KG1 (cell line): ENCODE data around the gene LARGE1.

ENCODE experiments used
- DNase-seq: peaks from one replicate; lab custom pipeline; 2025; lab: John Stamatoyannopoulos, UW

The LARGE1 gene

GRCh38 chr22:33920197-33920540 is at the start of gene LARGE1:
TSS of gene LARGE1 (minus strand) at chr22:33920476.
- DNase-seq, result no peak

- no peak for DNase-seq
Measured at GRCh38 chr22:33969045-33969444, 48.8 kb upstream of the LARGE1 start.

- no peak for DNase-seq
Measured at GRCh38 chr22:33964121-33964520, 43.8 kb upstream of the LARGE1 start.

GRCh38 chr22:33962409-33962808 is 42.1 kb upstream of the LARGE1 start:
- no peak for DNase-seq

GRCh38 chr22:33958741-33959140 is 38.5 kb upstream of the LARGE1 start:
- no peak for DNase-seq

- no peak for DNase-seq
Measured at GRCh38 chr22:33957086-33957485, 36.8 kb upstream of the LARGE1 start.

GRCh38 chr22:33952776-33953175 is 32.5 kb upstream of the LARGE1 start:
- no peak for DNase-seq

- no peak for DNase-seq
Measured at GRCh38 chr22:33940741-33941140, 20.5 kb upstream of the LARGE1 start.

- no peak for DNase-seq
Measured at GRCh38 chr22:33932997-33933396, 12.7 kb upstream of the LARGE1 start.

- no peak for DNase-seq
Measured at GRCh38 chr22:33931406-33931805, 11.1 kb upstream of the LARGE1 start.

GRCh38 chr22:33927752-33928151 is 7.5 kb upstream of the LARGE1 start:
- DNase-seq, result no peak

GRCh38 chr22:33925194-33925593 is 4.9 kb upstream of the LARGE1 start:
- DNase-seq, result no peak

- DNase-seq, result no peak
Measured at GRCh38 chr22:33923660-33924246, 3.5 kb upstream of the LARGE1 start.

GRCh38 chr22:33923033-33923432 is 2.8 kb upstream of the LARGE1 start:
- DNase-seq, result no peak

- no peak for DNase-seq
Measured at GRCh38 chr22:33922349-33922681, 2.0 kb upstream of the LARGE1 start.

GRCh38 chr22:33921525-33922348 is 1.5 kb upstream of the LARGE1 start:
- DNase-seq, result no peak

- peak; percentile 59 for DNase-seq
Measured at GRCh38 chr22:33920927-33921524, 750 bp upstream of the LARGE1 start.

GRCh38 chr22:33919391-33920196 is 682 bp downstream of the LARGE1 start:
- DNase-seq, result no peak

GRCh38 chr22:33918676-33919365 is 1.5 kb downstream of the LARGE1 start:
- DNase-seq, result no peak

- no peak for DNase-seq
Measured at GRCh38 chr22:33917744-33918406, 2.4 kb downstream of the LARGE1 start.

- no peak for DNase-seq
Measured at GRCh38 chr22:33914699-33915098, 5.6 kb downstream of the LARGE1 start.

GRCh38 chr22:33914131-33914530 is 6.1 kb downstream of the LARGE1 start:
- DNase-seq, result no peak
